Fibroblast of villous mesenchyme (primary cell): ENCODE measurements around the gene PTPRM. TPM values are rescaled to one million over a fixed set of nuclear protein-coding genes. Genes with fewer than 3 reads are reported as not detected.

Experiments used
- DNase-seq: peaks from one replicate; pipeline ENCODE4 v3.0.0-alpha.2; 2010; ENCODE audit warnings: low read depth
- H3K4me3 ChIP-seq: 2 replicates; pipeline ENCODE4 v1.5.1; 2011; ENCODE audit warnings: low read depth, mild to moderate bottlenecking, low read length
- total RNA-seq: library from RNA; depleted of rRNA; stranded (reverse); fragments of >200 nt; gene quantifications from 2 replicates; pipeline ENCODE4 v1.2.3, GENCODE V29; 2012
- TF ChIP-seq, protein P1 (sequence below): IDR thresholded peaks from 2 replicates; pipeline ENCODE4 v1.5.1; 2012; ENCODE audit warnings: low read depth, mild to moderate bottlenecking, low read length; ENCODE audit not compliant: insufficient read depth

PTPRM gene
- total RNA-seq, 1 donor, result 56.1 TPM

DNA sequence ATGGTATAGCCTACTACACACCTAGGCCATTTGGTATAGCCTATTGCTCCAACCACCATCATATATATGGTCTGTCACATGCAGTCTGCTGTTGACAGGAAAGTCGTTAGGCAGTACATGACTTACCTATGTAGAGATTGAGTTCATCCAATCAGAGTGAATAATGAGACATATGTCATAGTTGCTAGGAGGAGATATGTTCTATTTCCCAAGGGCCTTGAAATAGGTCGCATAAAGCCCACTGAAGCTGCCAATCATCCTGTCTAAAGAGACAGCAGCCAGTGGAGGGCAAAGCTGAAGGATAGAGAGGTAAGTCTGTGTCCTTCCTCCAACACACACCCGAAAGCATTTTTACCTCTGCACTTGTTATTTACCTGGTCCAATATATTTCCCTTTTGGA, 263.4 kb downstream of the PTPRM start:
- TF ChIP-seq, protein P1, sequence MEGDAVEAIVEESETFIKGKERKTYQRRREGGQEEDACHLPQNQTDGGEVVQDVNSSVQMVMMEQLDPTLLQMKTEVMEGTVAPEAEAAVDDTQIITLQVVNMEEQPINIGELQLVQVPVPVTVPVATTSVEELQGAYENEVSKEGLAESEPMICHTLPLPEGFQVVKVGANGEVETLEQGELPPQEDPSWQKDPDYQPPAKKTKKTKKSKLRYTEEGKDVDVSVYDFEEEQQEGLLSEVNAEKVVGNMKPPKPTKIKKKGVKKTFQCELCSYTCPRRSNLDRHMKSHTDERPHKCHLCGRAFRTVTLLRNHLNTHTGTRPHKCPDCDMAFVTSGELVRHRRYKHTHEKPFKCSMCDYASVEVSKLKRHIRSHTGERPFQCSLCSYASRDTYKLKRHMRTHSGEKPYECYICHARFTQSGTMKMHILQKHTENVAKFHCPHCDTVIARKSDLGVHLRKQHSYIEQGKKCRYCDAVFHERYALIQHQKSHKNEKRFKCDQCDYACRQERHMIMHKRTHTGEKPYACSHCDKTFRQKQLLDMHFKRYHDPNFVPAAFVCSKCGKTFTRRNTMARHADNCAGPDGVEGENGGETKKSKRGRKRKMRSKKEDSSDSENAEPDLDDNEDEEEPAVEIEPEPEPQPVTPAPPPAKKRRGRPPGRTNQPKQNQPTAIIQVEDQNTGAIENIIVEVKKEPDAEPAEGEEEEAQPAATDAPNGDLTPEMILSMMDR, result no peak
- peak; percentile 19 for DNase-seq
- no peak overlapping the region for H3K4me3 ChIP-seq

DNA sequence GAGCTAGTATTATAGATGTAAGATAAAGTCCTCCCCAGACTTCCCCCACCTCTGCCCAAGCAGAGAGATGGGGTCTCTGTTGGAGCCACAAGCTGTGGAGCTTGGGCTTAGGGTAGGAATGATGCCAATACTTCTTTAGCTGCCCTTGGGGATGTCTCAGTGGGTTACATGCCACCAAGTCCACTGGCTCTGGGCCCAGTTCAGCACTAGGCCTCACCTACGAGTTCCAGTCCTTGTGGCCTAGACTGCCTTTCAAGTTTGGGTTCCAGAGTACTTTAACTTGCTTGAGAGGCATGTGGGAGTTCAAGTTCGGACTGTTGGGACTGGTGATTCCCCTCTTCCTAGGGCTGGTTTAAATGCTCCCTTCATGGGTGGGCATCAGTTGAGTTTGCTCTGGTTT, 272.4 kb downstream of the PTPRM start:
- no peak for DNase-seq
- TF ChIP-seq, protein P1, result no peak
- no peak overlapping the region for H3K4me3 ChIP-seq

DNA sequence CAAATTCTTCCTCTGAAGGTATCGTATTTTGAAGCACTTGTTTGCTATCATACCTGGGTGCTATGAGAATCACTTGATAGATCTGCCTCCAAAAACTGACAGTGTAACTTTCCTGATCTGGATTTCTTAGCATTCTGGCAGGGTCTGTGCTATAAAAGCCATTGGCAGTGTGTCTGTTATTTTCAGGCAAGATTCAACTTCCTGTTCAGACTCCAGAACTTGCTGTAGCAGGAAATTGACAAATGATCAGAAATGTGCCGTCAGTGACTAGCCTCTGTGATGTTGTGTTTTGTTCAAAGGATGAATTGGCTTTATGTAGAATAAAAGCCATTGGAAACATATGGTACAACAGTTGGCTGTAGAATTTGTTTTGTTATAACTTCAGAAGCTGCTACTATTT, 273.3 kb downstream of the PTPRM start:
- TF ChIP-seq, protein P1, result no peak
- no peak for DNase-seq
- no peak overlapping the region for H3K4me3 ChIP-seq

DNA sequence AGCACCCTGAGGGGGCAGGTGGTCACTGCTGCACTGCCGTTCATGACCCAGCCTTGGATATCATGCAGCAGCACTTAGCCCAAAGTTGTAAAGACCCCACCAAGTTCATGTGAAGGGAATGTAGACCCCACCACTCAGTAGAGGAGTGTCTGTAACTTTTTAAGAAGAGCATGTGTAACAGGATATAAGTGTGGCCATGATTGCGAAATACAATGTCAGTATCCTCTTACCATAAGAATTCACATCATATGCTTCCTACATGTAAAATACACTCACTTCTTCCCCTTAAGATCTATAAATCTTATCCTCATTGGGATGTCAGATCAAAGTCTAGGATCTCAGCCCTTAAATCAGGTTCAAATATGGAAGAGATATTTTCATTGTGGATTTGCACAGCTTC, 276.9 kb downstream of the PTPRM start:
- TF ChIP-seq, protein P1, result no peak
- peak; percentile 23 for DNase-seq
- no peak overlapping the region for H3K4me3 ChIP-seq

DNA sequence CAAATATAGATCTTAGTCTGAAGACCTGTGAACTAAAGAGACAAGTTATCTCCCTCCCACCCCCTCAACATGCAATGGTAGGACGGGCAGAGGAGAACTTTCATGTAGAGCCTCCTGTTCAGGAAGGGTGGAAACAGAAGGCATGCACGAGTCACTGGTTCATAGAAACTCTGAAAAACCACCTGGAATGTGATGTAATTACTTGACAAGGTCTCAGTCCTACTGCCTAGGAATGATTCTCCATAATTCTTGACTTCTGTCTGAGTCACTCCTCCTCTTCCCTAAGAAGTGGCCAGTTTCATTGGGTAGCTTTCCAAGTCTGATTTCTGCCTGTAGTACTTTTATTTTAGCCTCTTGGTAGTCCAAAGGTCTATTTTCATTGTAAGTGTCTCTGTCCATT, 277.3 kb downstream of the PTPRM start:
- TF ChIP-seq, protein P1, result no peak
- no peak overlapping the region for H3K4me3 ChIP-seq
- no peak for DNase-seq

DNA sequence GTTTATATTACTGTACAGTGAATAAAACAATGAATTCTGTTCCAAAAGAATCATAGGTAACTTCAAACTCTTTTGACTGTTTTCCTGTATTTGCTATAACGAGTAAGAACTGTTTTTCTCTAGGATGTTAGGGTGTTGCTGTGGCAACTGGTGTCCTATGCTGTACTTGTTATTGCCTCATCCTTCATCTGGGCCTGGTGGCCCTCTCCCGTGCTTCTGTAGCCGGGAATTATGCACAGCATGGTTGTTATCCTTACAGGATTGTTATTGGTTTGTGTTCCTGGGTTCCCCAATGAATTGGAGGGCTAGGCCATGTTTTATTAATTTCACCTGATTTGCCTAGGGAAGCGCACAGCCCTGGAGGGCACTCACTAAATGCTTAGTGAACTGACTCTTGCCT, 279.2 kb downstream of the PTPRM start:
- TF ChIP-seq, protein P1, result no peak
- DNase-seq, result no peak

DNA sequence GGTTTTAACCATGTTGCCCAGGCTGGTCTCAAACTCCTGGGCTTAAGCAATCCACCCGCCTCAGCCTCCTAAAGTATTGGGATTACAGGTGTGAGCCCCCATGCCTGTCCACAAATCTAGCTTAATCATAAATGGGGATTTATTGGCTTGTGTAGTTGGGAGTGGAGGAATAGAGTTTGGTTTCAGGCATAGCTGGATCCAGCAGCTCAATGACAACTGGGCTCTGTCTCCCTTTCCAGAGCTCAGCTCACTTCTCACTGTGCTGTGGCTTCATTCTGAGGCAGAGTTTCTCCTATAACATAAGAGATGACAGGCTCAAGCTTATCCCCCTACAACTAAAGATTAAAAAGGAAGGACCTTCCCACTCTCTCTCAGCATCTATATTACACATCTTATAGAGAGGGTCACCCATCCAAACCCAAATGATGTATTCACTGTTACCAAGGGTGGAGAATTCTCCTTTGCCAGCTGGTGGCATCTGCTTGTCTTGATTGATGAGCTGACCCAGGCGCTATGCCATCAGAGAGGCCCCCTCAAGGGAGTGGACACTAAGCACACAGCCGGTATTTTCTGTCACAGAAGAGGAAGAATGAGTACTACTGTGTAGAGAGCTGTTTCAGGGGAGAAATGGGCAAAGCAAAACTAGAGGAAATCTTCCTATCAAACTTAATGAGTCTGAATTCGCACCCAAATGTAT, 280.4 kb downstream of the PTPRM start:
- no peak overlapping the region for H3K4me3 ChIP-seq
- TF ChIP-seq, protein P1, result no peak
- no peak for DNase-seq

More for the DNA sequence above, 279.2 kb downstream of the PTPRM start:
- H3K4me3 ChIP-seq, result no peak overlapping the region
